IPS-15b (cell line): ENCODE data around the gene BMP4.

Experiments used
- H3K27me3 ChIP-seq: one replicate; pipeline ENCODE4 v1.6.1; 2013; ENCODE audit warnings: low read length; ENCODE audit not compliant: control insufficient read depth, insufficient read depth
- H3K36me3 ChIP-seq: one replicate; pipeline ENCODE4 v1.6.1; 2013; ENCODE audit warnings: low read length; ENCODE audit not compliant: control insufficient read depth, insufficient read depth
- H3K4me1 ChIP-seq: one replicate; pipeline ENCODE4 v1.6.1; 2013; ENCODE audit warnings: mild to moderate bottlenecking, low read length; ENCODE audit not compliant: control insufficient read depth, insufficient read depth
- H3K4me3 ChIP-seq: one replicate; pipeline ENCODE4 v1.5.1; 2013; ENCODE audit warnings: low read depth, low read length
- H3K9ac ChIP-seq: one replicate; pipeline ENCODE4 v1.6.1; 2013; ENCODE audit warnings: low read depth, mild to moderate bottlenecking, low read length
- H3K9me3 ChIP-seq: one replicate; pipeline ENCODE4 v1.6.1; 2013; ENCODE audit warnings: mild to moderate bottlenecking, low read length; ENCODE audit not compliant: control insufficient read depth, insufficient read depth

BMP4 gene

DNA sequence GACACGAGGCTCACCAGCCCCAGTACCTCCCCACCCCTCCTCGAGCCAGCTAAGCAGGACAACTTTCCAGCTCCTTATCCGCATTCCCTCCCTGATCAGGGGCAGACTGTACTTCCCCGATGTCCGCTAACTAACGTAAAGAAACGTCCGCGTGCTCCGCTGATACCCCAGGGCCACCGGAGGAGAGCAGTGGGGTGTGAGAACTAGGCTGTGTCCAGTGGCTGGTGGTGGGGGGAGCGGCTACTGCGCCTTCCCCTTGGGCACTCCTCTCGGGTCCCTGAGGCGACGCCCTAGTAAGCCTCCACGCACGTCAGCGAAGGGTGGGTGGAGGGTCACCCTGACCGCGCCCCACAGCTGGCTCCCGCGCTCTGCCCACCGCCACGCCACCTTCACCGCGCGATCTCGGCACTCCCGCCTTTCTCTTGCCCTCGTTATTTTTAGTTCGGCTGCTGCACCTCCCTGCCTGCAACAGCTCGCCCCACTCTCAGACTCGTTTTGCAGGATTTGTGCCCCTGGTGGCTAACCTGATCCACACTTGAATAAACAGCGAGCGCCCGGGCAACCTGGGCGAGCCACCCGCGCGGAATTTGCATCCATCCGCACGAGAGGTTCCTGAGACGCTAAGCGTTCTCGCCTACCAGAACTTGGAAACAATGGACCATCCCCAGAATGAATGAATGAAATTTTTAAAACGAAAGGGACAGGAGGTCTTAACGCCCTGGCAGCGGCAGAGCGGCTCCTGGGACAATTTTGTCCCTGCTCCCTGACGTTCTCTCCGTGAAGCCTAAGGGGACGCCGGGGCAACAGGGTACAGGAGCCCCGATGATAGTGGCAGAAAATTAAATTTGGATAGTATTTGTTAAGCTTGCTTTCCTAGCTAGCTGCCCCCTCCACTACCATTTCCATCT lies 6.9 kb upstream of the BMP4 start:
- Histone ChIP-seq H3K36me3 (no peaks in the 10 kb centered on the region), H3K27me3 (peaks cover 67% of the 10 kb centered on the region), H3K4me3 (peak overlapping the region; percentile 67), H3K9ac (peak overlapping the region; percentile 27), H3K9me3 (no peaks in the 10 kb centered on the region), H3K4me1 (peaks cover 19% of the 10 kb centered on the region)

DNA sequence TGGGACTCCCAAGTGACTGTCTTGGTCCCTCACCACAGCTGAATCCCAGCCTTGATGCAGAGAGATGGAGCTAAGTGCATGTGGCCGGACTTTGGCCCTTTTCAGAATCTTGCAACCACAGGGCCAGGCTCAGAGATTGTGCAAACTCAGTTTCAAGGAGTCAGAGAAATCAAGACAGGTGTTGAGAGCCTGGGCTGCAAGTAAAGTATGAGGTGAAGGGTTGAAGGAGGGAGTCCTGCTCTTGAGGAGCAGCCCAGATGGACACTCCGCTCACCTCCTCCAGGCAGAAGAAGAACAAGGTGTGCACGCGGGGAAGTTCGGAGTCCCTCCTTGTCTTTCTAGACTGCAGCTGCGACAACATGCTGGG lies 6.3 kb upstream of the BMP4 start:
- Histone ChIP-seq H3K9ac (no peak overlapping the region), H3K27me3 (peaks cover 73% of the 10 kb centered on the region), H3K36me3 (no peaks in the 10 kb centered on the region), H3K4me3 (peak overlapping the region; percentile 67), H3K4me1 (peaks cover 22% of the 10 kb centered on the region), H3K9me3 (no peaks in the 10 kb centered on the region)

DNA sequence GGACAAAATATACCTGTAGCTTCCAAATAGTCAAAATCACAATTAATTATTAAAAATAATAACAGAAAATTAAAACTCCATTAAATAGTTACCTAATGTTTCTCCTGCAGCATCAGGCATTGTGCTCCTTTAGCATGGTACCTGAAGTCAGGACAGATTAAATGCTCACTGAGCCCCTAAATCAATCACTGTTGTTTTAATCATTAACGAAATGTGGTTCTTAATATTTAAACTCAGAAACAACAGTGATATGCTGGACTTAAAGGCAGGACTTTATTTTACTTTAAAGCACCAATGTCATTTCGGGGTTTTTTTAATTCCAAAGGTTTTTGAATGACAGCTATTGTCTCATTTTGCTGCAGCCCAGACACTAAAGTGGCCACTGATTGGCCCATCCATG lies 2.0 kb upstream of the BMP4 start:
- H3K27me3 ChIP-seq = peaks cover 91% of the 10 kb centered on the region
- peaks cover 10% of the 10 kb centered on the region for H3K4me1 ChIP-seq
- H3K36me3 ChIP-seq = no peaks in the 10 kb centered on the region
- H3K9ac ChIP-seq = no peak overlapping the region
- no peak overlapping the region for H3K4me3 ChIP-seq
- H3K9me3 ChIP-seq = no peaks in the 10 kb centered on the region

DNA sequence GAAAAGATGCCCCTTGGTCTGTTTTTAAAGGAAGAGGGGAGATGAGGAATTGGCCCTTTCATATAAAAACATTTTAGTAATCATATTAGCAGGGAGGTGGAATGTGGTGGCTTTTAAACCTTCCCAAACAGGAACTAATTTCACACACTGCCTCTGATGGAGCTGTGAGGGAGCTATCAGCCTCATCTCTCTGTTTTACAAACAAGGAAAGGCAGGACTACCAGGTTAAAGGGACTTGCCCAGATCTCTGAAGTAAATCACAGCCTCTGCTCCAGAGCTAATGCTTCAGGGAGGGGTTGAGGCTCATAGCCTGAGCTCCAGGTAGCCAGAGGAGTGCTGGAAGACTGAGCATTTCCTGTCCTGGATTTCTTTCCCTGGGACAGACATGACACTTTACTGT lies 1.1 kb upstream of the BMP4 start:
- Histone ChIP-seq H3K9ac (no peak overlapping the region), H3K27me3 (peaks cover 82% of the 10 kb centered on the region), H3K4me1 (peaks cover 10% of the 10 kb centered on the region), H3K36me3 (no peaks in the 10 kb centered on the region), H3K9me3 (no peaks in the 10 kb centered on the region), H3K4me3 (no peak overlapping the region)

DNA sequence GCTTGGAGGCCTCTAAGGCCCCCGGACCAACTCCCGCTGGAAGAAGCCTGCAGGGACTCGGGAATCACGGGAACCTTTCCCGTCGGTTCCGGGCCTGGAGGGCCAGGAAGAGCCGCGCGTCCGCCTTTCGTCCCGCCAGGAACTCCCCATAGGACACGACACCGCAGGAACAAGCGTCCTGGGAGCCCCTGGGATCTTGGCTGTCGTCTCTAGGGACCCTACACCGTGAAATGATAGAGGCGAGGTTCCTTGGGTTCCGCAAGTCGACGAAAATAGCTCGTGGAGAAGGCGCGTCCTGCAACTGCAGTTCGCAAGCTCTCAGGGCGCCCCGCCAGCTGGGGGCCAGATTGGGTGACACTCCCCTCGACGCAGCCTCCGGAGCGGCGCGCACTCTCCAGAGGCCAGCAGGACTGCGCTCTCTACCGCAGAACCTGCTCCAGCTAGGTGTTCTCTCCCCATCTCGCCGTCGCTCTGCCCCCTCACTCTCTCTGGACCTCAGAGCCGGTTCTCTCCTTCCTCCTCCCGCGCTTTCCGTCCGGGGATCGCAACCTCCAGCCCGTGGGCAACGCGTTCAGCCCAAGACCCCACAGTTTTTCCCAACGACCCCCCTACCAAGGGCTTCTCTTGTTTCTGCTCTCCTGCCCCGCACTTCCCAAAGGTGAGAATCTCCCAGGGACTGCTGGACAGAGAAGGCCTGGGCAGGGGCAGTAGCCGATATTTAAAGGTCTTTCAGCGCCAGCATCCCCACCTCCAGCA lies 776 bp downstream of the BMP4 start:
- Histone ChIP-seq H3K4me1 (peaks cover 19% of the 10 kb centered on the region), H3K27me3 (peaks cover 81% of the 10 kb centered on the region), H3K4me3 (peak overlapping the region; percentile 76), H3K36me3 (no peaks in the 10 kb centered on the region), H3K9ac (peak overlapping the region; percentile 38), H3K9me3 (no peaks in the 10 kb centered on the region)

DNA sequence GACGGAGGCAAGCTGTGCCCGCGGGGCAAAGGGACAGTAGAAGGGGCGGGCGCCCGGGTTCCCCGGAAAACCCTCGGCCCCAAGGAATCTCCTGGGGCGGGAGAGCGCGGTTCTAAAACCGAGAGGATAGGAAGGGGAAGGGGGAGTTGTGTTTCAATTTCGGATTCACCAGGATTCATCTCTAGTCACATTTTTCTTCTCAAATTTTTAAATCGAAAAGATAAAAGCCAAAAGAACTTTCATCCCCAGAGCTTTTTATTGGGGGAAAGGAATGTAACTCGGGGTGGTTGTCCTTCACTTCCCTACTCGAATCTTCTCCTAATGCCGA lies 1.4 kb downstream of the BMP4 start:
- Histone ChIP-seq H3K9me3 (no peaks in the 10 kb centered on the region), H3K9ac (peak overlapping the region; percentile 65), H3K4me3 (peak overlapping the region; percentile 76), H3K36me3 (no peaks in the 10 kb centered on the region), H3K4me1 (peaks cover 19% of the 10 kb centered on the region), H3K27me3 (peaks cover 81% of the 10 kb centered on the region)

DNA sequence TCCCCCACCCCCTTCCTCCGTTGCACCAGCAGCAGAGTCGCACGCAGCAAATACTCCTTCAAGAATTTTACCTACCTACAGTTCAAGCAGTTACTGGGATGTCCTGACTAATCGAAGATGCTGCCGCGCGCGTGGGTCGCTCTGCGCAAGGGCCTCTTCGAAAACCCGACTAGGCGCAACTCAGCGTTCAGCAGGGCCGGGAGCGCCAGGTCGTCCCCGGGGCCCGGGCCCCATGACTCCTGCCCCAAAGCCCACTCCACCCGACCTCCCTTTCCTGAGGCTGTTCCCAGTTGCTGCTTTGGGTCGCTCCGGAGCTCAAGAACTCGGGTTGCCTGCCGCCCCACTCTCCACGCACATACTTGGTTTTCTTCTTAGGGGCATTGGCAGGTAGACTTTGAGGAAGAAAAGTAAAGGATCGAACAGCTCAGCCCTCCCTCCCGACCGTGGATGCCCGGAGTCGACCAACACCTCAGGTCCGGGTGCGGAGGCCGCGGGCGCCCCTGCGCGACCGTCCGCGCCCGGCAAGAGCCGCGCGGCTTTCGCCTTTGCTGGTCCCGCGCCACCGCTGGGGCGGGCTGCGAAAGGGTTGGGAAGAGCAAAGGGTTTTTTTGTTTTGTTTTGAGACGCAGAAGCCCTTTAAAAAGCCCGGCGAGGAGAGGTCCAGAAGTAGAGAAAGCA lies 1.9 kb downstream of the BMP4 start:
- Histone ChIP-seq H3K36me3 (no peaks in the 10 kb centered on the region), H3K4me3 (peak overlapping the region; percentile 76), H3K4me1 (peaks cover 19% of the 10 kb centered on the region), H3K9ac (peak overlapping the region; percentile 65), H3K9me3 (no peaks in the 10 kb centered on the region), H3K27me3 (peaks cover 80% of the 10 kb centered on the region)

DNA sequence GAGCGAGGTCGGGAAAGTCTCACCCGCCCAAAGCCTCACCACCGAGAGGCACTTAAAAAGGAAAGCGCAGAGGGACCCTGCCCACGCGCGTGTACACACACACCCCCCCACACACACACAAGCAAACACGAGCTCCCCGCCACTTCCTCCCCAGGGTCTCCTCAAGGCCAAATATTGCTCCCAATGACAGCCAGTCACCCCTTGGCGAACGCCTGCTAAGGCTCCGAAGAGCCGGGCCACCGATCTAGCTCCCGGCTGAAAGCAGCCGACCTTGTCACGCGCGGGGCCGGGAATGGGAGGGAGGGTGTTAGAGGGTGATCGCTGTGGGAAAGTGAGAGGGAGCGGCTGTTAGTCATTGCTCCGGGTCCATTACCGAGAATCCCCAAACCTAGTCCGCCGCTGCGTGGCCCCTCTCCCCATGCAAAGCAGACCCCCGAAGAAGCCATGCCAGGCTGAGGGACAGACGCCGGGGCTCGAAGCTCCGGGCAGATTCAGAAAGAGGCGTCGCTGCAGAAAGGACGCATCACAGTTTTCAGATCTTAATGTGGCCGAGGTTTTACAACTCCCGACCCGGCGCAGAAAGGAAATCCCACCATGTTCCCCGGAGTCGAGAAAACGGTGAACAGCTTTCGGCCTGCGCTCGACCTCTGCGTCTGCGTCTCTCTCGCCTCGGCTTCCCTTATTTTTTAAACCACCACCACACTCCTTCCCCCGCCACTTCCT lies 2.6 kb downstream of the BMP4 start:
- Histone ChIP-seq H3K36me3 (no peaks in the 10 kb centered on the region), H3K4me1 (peaks cover 19% of the 10 kb centered on the region), H3K9ac (peak overlapping the region; percentile 65), H3K4me3 (peak overlapping the region; percentile 76), H3K9me3 (no peaks in the 10 kb centered on the region), H3K27me3 (peaks cover 79% of the 10 kb centered on the region)

DNA sequence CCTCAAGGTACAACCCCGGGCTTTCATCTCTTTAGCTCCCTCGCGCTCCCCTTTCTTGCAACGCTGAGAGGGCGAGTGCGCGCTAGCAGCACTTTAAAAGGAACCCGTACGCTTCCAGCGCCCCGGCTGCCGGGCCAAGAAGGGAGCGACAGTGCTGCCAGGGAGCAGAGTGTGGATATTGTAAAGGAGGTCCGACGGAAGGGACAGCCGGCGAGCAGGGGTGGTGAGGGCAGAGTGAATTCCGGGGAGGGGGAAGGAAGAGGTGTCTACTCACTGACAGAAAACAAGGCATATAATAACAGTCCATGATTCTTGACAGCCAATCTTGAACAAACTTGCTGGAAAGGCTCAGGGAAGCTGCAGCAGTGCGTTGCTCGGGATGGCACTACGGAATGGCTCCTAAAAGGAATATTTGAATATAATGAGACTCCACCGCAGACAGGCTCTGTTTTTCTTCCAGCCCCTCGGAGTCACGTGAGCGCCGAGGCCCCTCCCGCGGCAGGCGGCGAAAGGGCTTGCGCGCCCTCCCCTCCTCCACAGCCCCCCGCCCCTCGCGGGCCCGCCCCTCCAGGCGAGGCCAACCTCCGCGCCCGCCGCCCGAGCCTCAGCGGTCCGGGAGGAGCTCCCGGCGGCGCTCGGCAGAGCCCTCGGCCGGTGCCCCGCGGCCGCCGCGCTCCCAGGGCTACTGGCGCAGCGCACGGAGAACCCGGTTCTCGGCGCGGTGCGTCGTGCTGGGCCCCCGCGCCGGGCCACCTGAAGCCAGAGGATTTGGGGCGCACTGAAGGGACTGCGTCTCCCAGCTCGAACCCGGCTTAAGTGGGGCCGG lies 3.4 kb downstream of the BMP4 start:
- peaks cover 79% of the 10 kb centered on the region for H3K27me3 ChIP-seq
- peaks cover 25% of the 10 kb centered on the region for H3K4me1 ChIP-seq
- no peak overlapping the region for H3K9ac ChIP-seq
- H3K9me3 ChIP-seq = no peaks in the 10 kb centered on the region
- no peaks in the 10 kb centered on the region for H3K36me3 ChIP-seq
- peak overlapping the region; percentile 76 for H3K4me3 ChIP-seq

DNA sequence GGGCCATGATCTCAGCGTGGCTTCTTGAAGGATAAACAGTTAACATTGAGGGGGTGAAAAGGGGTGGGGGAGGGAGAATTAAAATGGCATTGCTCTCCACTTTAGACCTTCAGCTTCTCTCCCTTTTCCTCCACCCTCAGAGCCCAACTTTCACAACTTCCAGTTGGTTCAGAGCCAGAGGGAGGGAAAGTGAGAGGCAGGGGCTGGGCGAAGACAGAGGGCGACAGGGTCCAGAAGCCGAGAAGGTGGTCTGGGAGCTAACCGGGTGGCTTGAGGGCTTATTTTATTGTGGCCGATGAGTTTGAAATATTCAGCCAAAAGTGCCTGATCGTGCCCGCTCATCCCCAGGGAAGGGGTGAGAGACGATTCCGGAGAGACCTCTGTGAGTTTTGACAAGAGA lies 4.1 kb downstream of the BMP4 start:
- H3K27me3 ChIP-seq = peaks cover 79% of the 10 kb centered on the region

More for the DNA sequence above, 4.1 kb downstream of the BMP4 start:
- Histone ChIP-seq H3K4me1 (peaks cover 24% of the 10 kb centered on the region), H3K36me3 (no peaks in the 10 kb centered on the region), H3K4me3 (peak overlapping the region; percentile 76), H3K9me3 (no peaks in the 10 kb centered on the region), H3K9ac (no peak overlapping the region)
